Posterior cingulate gyrus (tissue), 11 donors: ENCODE results near the gene FLT3LG.

Source experiments
- DNase-seq, 10 donors: peaks; one replicate each; pipeline versions ENCODE4 v3.0.0 to v3.0.0-alpha.2; 2020 to 2021; ENCODE audit warnings: mixed read lengths in 3 of 10
- intact Hi-C: fragments of 100-400 bp; cut with DNase I; formaldehyde crosslinking; loops from one replicate; pipeline ENCODE4 v1.15.1; 2023

Gene FLT3LG

DNA sequence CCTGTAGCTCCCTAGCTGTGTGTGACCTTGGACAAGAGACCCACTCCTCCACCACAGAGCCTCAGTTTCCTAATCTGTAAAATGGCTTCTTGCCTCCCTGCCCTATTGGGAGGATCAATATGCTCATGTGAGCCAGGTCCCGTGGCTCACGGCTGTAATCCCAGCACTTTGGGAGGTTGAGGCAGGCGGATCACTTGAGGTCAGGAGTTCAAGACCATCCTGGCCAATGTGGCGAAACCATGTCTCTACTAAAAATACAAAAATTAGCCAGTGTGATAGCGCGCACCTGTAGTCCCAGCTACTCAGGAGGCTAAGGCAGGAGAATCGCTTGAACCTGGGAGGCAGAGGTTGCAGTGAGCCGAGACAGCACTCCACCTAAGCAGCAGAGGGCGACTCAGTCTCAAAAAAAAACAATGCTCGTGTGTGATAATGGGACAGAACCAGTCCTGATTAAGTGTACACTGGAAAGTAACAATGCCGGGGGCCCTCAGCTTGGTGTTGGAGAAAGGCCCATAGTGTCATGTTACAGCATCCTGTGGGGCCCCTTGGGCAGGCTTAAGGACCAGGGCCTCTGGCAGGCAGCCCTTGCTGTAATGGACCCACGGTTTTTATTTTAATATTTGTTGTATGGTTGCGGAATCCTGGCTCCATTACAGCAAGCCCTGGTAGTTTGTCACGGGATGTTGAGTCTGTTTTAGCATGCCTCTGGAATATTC lies 29.0 kb downstream of the FLT3LG start:
- DNase-seq = no peak
- intact Hi-C loops = loop anchor here (2.0 kb wide), 1 partner anchor 44 kb away; no protein-coding TSS in a partner anchor

DNA sequence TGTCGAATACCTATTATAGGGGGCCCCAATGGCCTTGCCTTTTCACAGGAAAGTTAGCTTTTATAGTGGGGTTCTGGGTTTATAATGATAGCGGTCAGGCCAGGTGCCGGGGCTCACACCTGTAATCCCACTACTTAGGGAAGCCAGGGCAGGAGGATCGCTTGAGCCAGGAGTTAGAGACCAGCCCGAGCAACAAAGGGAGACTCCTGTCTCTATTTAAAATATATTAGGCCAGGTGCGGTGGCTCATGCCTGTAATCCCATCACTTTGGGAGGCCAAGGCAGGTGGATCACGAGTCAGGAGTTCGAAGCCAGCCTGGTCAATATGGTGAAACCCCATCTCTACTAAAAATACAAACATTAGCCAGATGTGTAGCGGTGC lies 29.6 kb downstream of the FLT3LG start:
- intact Hi-C loops = loop anchor here (2.0 kb wide), 1 partner anchor 43 kb away; no protein-coding TSS in a partner anchor
- no peak for DNase-seq

DNA sequence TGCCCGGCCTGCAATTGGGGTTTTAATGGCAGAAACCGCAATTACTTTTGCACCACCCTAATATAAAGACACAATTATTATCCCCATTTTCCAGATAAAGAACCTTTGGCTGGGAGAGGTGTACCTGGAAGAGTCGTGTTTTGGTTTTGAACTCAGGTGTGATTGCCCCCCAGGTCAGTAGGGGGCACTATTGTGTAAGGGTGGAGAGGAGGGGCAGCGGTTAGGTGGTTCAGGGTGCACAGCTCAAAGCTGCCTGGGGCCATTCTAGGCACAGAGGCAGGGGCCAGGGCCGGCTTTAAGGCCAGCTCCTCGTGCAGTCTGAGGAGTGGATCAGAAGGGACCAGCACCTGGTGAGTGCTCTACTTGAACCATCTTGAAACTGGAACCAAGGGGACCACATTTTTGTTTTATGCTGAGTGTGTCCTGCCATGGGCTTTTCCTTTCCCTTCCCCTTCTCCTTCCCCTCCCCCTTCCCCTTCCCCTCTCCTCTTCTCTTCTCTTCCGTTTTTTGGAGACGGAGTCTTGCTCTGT lies 32.6 kb downstream of the FLT3LG start:
- intact Hi-C loops = no loop called here
- DNase-seq = peak in 3 of 10 donors; percentile 29 to 84 (median 39)

DNA sequence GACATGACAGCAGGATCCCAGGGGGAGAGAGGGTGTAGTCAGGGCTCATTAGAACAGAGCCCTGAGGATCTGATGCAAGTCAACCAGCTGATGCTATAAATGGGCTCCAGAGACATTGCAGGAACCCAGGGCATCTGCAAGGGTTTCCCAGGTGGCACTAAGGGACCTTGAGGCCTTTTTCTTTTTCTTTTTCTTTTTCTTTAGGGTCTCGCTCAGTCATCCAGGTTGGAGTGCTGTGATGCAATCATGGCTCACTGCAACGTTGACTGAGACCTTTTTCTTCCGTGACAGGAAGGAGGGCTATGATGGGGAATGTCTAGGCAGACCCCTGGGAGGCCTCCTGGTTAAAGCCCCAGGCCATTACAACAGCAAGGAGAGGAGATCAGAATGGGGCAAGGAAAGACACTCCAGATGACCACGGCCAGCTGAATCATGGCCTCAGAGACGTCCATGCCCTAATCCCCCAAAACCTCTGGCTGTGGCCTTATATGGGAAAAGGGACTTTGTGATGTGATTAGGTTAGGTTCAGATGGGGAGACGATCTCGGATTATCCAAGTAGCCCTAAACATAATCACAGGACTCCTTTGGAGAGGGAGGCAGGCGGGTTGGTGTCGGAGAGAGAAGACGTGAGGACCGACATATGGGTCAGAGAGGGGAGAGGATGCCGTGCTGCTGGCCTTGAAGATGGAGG lies 33.9 kb downstream of the FLT3LG start:
- intact Hi-C loops = no loop called here

DNA sequence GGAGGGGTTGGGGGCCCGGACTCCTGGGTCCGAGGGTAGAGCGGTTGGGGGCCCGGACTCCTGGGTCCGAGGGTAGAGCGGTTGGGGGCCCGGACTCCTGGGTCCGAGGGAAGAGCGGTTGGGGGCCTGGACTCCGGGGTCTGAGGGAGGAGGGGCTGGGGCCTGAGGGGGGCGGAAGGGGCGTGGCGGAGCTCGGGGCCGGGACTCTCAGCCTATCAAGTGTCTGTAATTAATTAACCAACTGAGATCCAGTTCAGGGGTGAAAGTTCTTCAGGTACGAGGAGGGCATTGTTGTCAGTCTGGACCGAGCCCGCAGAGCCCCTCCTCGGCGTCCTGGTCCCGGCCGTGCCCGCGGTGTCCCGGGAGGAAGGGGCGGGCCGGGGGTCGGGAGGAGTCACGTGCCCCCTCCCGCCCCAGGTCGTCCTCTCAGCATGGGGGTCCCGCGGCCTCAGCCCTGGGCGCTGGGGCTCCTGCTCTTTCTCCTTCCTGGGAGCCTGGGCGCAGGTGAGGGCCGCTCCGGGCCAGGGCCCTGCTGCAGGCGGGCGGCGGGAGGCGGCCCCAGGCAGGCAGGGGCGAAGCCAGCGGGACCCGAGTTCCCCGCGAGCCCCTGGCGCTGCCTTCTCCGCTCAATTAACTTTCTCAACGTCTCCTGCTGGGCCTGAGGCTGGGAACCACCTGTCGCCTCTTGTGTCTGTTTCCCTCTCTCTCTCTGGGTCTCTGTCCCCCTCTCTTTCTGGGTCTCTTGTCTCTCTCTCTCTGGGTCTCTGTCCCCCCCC lies 39.1 kb downstream of the FLT3LG start:
- intact Hi-C loops = no loop called here
- no peak for DNase-seq

More for the DNA sequence above, 33.9 kb downstream of the FLT3LG start:
- no peak for DNase-seq

DNA sequence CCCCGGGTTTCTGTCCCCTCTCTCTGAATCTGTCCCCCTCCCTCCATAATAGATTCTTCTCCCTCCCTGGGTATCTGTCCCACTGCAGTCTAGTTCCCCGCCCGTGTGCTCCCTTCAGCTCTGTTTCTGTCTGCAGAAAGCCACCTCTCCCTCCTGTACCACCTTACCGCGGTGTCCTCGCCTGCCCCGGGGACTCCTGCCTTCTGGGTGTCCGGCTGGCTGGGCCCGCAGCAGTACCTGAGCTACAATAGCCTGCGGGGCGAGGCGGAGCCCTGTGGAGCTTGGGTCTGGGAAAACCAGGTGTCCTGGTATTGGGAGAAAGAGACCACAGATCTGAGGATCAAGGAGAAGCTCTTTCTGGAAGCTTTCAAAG lies 39.7 kb downstream of the FLT3LG start:
- no peak for DNase-seq
- intact Hi-C loops = no loop called here

DNA sequence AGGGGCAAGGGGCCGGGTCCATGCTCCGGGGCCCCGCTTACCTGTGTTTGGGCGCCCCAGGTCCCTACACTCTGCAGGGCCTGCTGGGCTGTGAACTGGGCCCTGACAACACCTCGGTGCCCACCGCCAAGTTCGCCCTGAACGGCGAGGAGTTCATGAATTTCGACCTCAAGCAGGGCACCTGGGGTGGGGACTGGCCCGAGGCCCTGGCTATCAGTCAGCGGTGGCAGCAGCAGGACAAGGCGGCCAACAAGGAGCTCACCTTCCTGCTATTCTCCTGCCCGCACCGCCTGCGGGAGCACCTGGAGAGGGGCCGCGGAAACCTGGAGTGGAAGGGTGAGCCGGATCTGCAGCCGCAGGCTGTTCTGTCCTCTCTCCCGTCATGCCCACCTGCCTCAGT lies 40.1 kb downstream of the FLT3LG start:
- no peak for DNase-seq
- intact Hi-C loops = no loop called here

DNA sequence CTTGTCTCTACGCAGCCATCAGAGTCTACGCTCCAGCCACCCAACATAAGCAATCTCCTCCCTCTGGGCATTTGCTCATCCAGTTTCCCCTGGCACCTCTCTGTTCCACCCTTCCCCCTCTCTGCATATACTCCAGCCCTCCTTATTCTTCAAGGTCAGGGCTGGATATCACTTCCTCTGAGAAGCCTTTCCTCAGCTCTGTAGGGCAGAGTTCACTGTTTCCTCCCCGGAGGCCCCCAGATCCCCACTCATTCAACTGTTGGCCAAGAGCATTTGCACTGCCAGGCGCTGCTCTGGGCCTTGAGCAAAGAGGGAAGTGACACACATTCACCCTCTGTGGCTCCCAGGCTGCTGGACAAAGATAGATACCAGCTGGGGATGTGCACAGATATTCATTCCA lies 41.8 kb downstream of the FLT3LG start:
- intact Hi-C loops = no loop called here
- peak in 1 of 10 donors; percentile 88 for DNase-seq

DNA sequence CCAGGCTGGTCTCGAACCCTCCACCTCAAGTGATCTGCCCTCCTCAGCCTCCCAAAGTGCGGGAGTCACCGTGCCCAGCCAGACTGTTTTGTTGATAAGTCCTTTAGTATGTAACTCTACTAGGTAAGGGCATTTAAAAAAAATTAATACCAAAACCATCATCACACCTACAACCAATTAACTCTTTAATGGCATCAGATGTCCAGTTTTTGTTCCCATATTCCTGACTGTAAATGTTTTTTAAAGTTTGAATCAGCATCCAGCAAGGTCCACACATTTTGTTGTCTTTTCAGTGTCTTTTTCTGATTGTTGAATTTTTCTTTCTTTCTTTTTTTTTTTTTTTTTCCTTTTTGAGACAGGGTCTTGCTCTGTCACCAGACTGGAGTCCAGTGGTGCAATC lies 44.0 kb downstream of the FLT3LG start:
- DNase-seq = no peak
- intact Hi-C loops = no loop called here

DNA sequence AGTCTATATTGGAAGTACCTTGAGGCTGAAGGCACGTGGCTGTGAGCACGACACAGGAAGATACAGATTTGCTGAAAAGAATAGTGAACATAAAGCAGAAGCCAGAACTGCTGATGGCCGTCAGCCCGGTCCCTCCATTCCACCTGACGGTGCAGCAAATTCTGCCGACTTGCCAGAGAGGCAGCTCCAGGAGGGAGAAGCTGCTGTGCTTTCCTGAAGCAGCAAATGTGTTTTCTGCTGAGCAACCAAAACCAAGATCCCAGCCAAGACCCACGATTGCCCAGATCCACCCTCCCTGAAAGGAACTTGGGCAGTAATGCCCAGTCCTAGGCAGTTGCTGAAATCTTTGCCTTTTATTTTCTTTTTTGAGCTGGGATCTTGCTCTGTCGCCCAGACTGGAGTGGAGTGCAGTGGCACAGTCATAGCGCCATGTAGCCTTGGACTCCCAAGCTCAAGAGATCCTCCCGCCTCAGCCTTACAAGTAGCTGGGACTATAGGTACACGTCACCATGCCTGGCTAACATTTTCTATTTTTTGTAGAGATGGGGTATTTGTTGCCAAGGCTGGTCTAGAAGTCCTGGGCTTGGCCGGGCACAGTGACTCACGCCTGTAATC lies 46.8 kb downstream of the FLT3LG start:
- DNase-seq = peak in 1 of 10 donors; percentile 91

DNA sequence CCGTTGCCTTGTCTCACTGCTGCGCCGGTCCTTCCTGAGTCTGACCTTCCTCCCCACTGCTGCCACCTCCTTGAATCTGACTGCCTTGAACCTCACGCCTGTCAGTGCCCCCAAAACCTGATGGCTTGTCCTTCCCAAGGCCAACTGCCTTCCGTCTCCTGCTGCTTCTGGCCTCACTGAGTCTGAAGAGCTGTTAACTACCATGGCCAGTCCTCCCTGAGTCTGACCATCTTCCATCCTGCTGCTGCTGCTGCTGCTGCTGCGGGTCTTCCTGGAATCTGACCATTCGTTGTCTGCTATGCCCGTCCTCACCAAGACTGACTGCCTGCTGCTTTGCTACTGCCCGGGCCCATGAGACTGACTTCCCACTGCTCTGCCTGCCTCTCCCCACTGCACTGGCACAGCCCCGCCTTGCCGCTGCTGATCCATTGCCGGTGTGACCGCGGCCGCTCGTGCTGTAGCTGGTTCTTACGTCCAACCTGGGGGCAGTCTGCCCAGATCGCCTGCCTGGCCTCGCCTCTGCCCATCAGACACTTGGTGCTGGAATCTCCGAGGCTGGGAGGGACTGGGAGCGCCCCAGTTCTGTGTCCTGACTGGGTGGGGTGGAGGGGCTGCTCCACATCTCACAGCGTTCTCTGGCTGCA lies 50.9 kb downstream of the FLT3LG start:
- no peak for DNase-seq
- intact Hi-C loops = no loop called here

More for the DNA sequence above, 46.8 kb downstream of the FLT3LG start:
- intact Hi-C loops = no loop called here

DNA sequence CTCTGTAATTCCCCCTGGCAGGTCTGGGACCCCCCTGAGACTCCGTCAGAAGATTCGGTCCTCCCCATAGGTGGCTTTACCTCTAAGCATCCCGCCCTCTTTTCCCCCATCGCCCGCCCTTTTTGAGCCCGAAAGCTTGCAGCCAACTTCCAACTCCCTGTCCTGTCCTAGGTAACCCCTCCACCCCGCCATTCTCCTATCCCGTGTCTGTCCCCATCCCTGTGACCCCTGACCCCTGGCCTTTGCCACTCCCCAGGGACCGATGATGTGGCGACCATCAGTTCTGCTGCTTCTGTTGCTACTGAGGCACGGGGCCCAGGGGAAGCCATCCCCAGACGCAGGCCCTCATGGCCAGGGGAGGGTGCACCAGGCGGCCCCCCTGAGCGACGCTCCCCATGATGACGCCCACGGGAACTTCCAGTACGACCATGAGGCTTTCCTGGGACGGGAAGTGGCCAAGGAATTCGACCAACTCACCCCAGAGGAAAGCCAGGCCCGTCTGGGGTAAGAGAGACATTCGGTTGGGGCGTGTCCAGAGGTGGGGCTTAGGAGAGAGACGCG lies 54.3 kb downstream of the FLT3LG start:
- DNase-seq = no peak
- intact Hi-C loops = no loop called here

DNA sequence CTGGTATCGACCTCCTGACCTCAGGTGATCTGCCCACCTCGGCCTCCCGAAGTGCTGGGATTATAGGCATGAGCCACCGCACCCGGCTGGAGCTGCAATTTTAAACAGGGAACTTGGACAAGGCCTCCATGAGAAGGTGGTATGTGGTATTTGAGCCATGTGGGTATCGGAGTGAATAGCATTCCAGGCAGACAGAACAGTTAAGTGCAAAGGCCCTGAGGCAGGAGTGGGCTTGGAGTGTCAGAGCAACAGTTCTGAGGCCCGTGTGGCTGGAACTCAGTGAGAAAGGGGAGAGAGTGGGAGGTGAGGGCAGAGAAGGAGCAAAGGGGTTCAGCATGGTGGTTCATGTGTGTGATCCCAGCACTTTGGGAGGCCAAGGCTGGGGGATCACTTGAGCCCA lies 56.7 kb downstream of the FLT3LG start:
- intact Hi-C loops = no loop called here
- DNase-seq = no peak

DNA sequence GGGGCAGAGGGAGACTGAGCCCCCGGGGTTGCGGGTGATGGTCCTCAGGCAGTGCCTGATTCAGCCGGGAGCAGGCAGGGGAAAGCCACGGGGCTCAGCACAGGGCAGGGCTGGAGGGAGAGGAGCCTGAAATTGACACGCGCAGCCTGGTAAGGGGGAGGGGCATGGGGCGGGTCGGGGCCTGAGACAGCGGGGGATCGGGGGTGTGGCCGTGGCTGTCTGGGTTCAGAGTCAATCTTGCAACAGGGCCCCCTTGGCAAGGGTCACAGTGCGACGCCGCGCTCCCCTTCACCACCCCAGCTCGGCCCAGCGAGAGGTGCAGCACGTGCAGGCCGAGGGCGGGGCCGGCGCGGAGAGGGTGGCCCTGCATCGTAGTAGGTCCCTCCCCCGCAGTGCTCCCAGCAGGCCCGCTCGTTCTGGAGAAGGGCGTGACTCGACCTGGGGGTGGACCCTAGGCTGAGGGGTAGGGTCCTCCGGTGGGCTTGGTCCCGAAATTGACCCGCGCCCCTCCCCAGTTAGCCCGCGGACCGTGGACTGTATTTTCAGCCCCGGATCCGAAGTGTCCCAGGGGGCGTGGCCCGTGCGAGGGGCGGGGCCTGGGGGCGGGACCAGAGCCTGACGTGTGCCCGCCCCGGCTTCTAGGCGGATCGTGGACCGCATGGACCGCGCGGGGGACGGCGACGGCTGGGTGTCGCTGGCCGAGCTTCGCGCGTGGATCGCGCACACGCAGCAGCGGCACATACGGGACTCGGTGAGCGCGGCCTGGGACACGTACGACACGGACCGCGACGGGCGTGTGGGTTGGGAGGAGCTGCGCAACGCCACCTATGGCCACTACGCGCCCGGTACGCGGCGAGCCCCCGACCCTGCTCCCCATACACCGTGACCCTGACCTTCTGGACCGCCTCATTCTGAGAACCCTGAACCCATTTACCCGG lies 59.8 kb downstream of the FLT3LG start:
- intact Hi-C loops = no loop called here
- peak in 9 of 10 donors; percentile 65 to 95 (median 70) for DNase-seq

DNA sequence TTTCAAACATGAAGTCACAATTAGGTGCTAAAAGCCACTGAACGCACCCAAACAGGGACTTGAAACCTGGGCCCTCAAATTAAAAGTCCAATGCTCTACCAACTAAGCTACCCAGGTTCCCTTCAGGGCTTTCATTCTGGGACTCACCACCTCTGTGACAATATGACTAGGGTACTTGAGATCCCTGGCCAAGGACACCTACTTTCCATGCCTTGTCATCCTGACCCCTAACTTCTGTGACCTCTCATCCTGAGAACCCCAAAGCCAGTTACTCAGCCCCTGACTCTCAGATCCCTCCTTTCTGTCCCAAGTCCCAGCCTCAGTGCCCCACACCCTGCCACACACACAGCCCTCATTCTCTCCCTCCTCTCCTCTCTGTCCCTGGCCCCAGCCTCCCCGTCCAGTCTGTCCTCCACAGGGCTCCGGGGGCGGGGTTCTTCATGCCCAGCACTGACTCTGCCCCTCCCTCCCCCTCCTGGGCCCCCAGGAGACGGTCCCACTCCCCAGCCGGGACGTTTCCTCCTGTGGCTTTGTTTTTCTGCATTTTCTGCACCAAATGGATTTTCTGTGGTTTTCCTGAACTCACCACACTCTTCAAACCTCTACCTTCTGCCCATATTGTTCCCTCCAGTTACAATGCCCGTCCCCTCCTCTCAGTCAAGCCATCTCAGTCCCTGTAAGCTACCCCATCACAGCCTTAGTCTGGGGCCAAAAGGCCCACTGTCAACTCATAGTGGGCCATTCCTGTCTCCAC lies 60.8 kb downstream of the FLT3LG start:
- no peak for DNase-seq
- intact Hi-C loops = no loop called here
